RWPE2 (cell line): ENCODE data around the gene FAM110D.

Source experiments
- ATAC-seq: fragments of 200-7000 bp; cut with Tn5 transposase; 3 replicates; pipeline ENCODE4 v1.9.1; 2021; ENCODE audit warnings: low read depth
- DNase-seq: peaks from one replicate; pipeline ENCODE4 v3.0.0-alpha.2; 2020; ENCODE audit warnings: low spot score
- H3K27ac ChIP-seq: fragments of 450-650 bp; 2 replicates; pipeline ENCODE4 v1.5.1; 2017; ENCODE audit warnings: mild to moderate bottlenecking; ENCODE audit not compliant: poor library complexity, severe bottlenecking
- H3K27me3 ChIP-seq: fragments of 250-450 bp; sonication (Bioruptor Pico); 2 replicates; pipeline ENCODE4 v1.5.1; 2021; ENCODE audit warnings: mild to moderate bottlenecking, moderate library complexity; ENCODE audit not compliant: insufficient read depth, poor library complexity, severe bottlenecking
- H3K36me3 ChIP-seq: fragments of 250-450 bp; sonication (Bioruptor Pico); 2 replicates; pipeline ENCODE4 v1.5.1; 2020; ENCODE audit warnings: low read depth, mild to moderate bottlenecking, moderate library complexity
- H3K4me1 ChIP-seq: fragments of 250-450 bp; sonication (Bioruptor Pico); 2 replicates; pipeline ENCODE4 v1.5.1; 2021; ENCODE audit warnings: mild to moderate bottlenecking, moderate library complexity; ENCODE audit not compliant: insufficient read depth, poor library complexity, severe bottlenecking
- H3K4me3 ChIP-seq: fragments of 250-450 bp; sonication (Bioruptor Pico); 2 replicates; pipeline ENCODE4 v1.5.1; 2021; ENCODE audit warnings: mild to moderate bottlenecking, moderate library complexity; ENCODE audit not compliant: severe bottlenecking
- H3K9me3 ChIP-seq: fragments of 250-450 bp; sonication (Bioruptor Pico); 2 replicates; pipeline ENCODE4 v1.5.1; 2021; ENCODE audit warnings: mild to moderate bottlenecking, moderate library complexity; ENCODE audit not compliant: severe bottlenecking
- TF ChIP-seq, protein P1 (sequence below): fragments of 450-650 bp; IDR thresholded peaks from one replicate; pipeline ENCODE4 v1.5.1; 2017; ENCODE audit warnings: mild to moderate bottlenecking, moderate library complexity; ENCODE audit not compliant: poor library complexity, severe bottlenecking

Gene FAM110D

DNA sequence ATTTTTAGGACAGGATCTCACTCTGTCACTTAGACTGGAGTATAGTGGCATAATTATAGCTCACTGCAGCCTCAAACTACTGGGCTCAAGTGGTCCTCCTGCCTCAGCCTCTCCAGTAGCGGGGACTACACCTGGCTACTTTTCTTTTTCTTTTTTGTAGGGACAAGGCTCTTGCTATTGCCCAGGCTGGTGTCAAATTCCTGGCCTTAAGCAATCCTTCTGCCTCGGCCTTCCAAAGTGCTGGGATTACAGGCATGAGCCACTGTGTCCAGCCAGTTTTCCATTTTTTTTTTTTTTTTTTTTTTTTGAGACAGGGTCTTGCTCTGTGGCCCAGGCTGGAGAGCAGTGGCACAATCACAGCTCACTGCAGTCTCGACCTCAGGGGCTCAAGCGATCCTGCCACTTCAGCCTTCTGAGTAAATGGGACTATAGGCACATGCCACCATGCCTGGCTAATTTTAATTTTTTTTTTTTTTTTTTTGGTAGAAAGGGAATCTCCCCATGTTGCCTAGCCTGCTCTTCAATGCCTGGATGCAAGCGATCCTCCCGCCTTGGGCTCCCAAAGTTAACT is 54.5 kb downstream of the FAM110D start:
- Histone ChIP-seq H3K9me3 (no peaks in the 10 kb centered on the region), H3K4me3 (no peak overlapping the region), H3K27me3 (no peaks in the 10 kb centered on the region), H3K4me1 (no peaks in the 10 kb centered on the region), H3K36me3 (no peaks in the 10 kb centered on the region), H3K27ac (no peak overlapping the region)
- ATAC-seq: no peak
- TF ChIP-seq, protein P1, sequence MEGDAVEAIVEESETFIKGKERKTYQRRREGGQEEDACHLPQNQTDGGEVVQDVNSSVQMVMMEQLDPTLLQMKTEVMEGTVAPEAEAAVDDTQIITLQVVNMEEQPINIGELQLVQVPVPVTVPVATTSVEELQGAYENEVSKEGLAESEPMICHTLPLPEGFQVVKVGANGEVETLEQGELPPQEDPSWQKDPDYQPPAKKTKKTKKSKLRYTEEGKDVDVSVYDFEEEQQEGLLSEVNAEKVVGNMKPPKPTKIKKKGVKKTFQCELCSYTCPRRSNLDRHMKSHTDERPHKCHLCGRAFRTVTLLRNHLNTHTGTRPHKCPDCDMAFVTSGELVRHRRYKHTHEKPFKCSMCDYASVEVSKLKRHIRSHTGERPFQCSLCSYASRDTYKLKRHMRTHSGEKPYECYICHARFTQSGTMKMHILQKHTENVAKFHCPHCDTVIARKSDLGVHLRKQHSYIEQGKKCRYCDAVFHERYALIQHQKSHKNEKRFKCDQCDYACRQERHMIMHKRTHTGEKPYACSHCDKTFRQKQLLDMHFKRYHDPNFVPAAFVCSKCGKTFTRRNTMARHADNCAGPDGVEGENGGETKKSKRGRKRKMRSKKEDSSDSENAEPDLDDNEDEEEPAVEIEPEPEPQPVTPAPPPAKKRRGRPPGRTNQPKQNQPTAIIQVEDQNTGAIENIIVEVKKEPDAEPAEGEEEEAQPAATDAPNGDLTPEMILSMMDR: no peak
- DNase-seq: no peak
